ENCODE data around the gene STK24. TPM values are rescaled to one million over a fixed set of nuclear protein-coding genes. Genes with fewer than 3 reads are reported as not detected.
"Not testable (repeated sequence)": the region's sequence is repeated elsewhere in the genome, so short reads cannot be mapped to it uniquely, and the experiment has no call there.

STK24 gene
- total RNA-seq, 2 donors from 2014 or later: 175 to 207 TPM

GRCh38 chr13:98420554-98421175, 156.2 kb downstream of the STK24 start:
- Mint-ChIP-seq H3K27me3 (ENCODE audit: low read depth) (peaks cover 9% of the 10 kb centered on the region), H3K9me3 (peaks cover 3 to 4% of the 10 kb centered on the region in 2 donors), H3K27ac (no peak overlapping the region), H3K4me3 (no peak overlapping the region), H3K4me1 (ENCODE audit: low read depth) (no peaks in the 10 kb centered on the region), H3K36me3 (ENCODE audit: insufficient read depth in 2 of 2) (peaks cover 0 to 4% of the 10 kb centered on the region in 2 donors)
- no peak for ATAC-seq (replicated peaks in 1 of 2)
- no peak for DNase-seq

- Mint-ChIP-seq H3K4me3 (no peak overlapping the region), H3K27me3 (ENCODE audit: low read depth) (peaks cover 9% of the 10 kb centered on the region), H3K4me1 (ENCODE audit: low read depth) (no peaks in the 10 kb centered on the region), H3K27ac (no peak overlapping the region), H3K36me3 (ENCODE audit: insufficient read depth in 2 of 2) (peaks cover 0 to 4% of the 10 kb centered on the region in 2 donors), H3K9me3 (peaks cover 3 to 4% of the 10 kb centered on the region in 2 donors)
- DNase-seq: no peak
- no peak for ATAC-seq (replicated peaks in 1 of 2)
These were observed 156.9 kb downstream of the STK24 start for GRCh38 chr13:98419786-98420553.

GRCh38 chr13:98416408-98416807, 160.5 kb downstream of the STK24 start:
- Mint-ChIP-seq H3K4me3 (no peak overlapping the region), H3K9me3 (peaks cover 3 to 4% of the 10 kb centered on the region in 2 donors), H3K4me1 (ENCODE audit: low read depth) (peaks cover 10% of the 10 kb centered on the region), H3K27me3 (ENCODE audit: low read depth) (no peaks in the 10 kb centered on the region), H3K27ac (no peak overlapping the region), H3K36me3 (ENCODE audit: insufficient read depth in 2 of 2) (peaks cover 0 to 4% of the 10 kb centered on the region in 2 donors)
- DNase-seq (no peak), ATAC-seq (replicated peaks in 1 of 2) (no peak)

GRCh38 chr13:98415326-98416070, 161.4 kb downstream of the STK24 start:
- Mint-ChIP-seq H3K27me3 (ENCODE audit: low read depth) (no peaks in the 10 kb centered on the region), H3K36me3 (ENCODE audit: insufficient read depth in 2 of 2) (peaks cover 0 to 4% of the 10 kb centered on the region in 2 donors), H3K4me3 (no peak overlapping the region), H3K9me3 (peaks cover 3 to 4% of the 10 kb centered on the region in 2 donors), H3K4me1 (ENCODE audit: low read depth) (peaks cover 10% of the 10 kb centered on the region), H3K27ac (no peak overlapping the region)
- no peak for ATAC-seq (replicated peaks in 1 of 2)
- DNase-seq: no peak

GRCh38 chr13:98413796-98414195, 163.1 kb downstream of the STK24 start:
- Mint-ChIP-seq H3K9me3 (peaks cover 3 to 4% of the 10 kb centered on the region in 2 donors), H3K4me1 (ENCODE audit: low read depth) (peaks cover 10% of the 10 kb centered on the region), H3K27me3 (ENCODE audit: low read depth) (no peaks in the 10 kb centered on the region), H3K27ac (no peak overlapping the region), H3K4me3 (no peak overlapping the region), H3K36me3 (ENCODE audit: insufficient read depth in 2 of 2) (peaks cover 0 to 4% of the 10 kb centered on the region in 2 donors)
- ATAC-seq (replicated peaks in 1 of 2) (no peak), DNase-seq (no peak)

- H3K4me1 Mint-ChIP-seq (ENCODE audit: low read depth): peaks cover 10% of the 10 kb centered on the region
- H3K27me3 Mint-ChIP-seq (ENCODE audit: low read depth); DNase-seq; H3K9me3 Mint-ChIP-seq; ATAC-seq (replicated peaks in 1 of 2); H3K27ac Mint-ChIP-seq; H3K4me3 Mint-ChIP-seq; H3K36me3 Mint-ChIP-seq (ENCODE audit: insufficient read depth in 2 of 2): not testable (repeated sequence)
These were observed 163.6 kb downstream of the STK24 start for GRCh38 chr13:98413278-98413677.

GRCh38 chr13:98411617-98412265, 165.2 kb downstream of the STK24 start:
- ATAC-seq (replicated peaks in 1 of 2): no peak
- Mint-ChIP-seq H3K27ac (no peak overlapping the region), H3K36me3 (ENCODE audit: insufficient read depth in 2 of 2) (peaks cover 0 to under 1% of the 10 kb centered on the region in 2 donors), H3K4me1 (ENCODE audit: low read depth) (peaks cover 10% of the 10 kb centered on the region), H3K4me3 (peak overlapping the region; percentile 58 to 59), H3K27me3 (ENCODE audit: low read depth) (no peaks in the 10 kb centered on the region), H3K9me3 (peaks cover 0 to under 1% of the 10 kb centered on the region in 2 donors)
- DNase-seq: no peak

- no peak overlapping the region for H3K27ac Mint-ChIP-seq
- ATAC-seq (replicated peaks in 1 of 2) (no peak), DNase-seq (no peak)
- no peaks in the 10 kb centered on the region for H3K9me3 Mint-ChIP-seq
- H3K27me3 Mint-ChIP-seq (ENCODE audit: low read depth): no peaks in the 10 kb centered on the region
- H3K4me3 Mint-ChIP-seq: peak overlapping the region in 1 of 2 donors; percentile 18
- peaks cover 10% of the 10 kb centered on the region for H3K4me1 Mint-ChIP-seq (ENCODE audit: low read depth)
- no peaks in the 10 kb centered on the region for H3K36me3 Mint-ChIP-seq (ENCODE audit: insufficient read depth in 2 of 2)
These were observed 165.9 kb downstream of the STK24 start for GRCh38 chr13:98411013-98411412.

- Mint-ChIP-seq H3K27me3 (ENCODE audit: low read depth) (no peaks in the 10 kb centered on the region), H3K36me3 (ENCODE audit: insufficient read depth in 2 of 2) (no peaks in the 10 kb centered on the region), H3K4me3 (no peak overlapping the region), H3K4me1 (ENCODE audit: low read depth) (peaks cover 10% of the 10 kb centered on the region), H3K9me3 (no peaks in the 10 kb centered on the region), H3K27ac (no peak overlapping the region)
- ATAC-seq (replicated peaks in 1 of 2) (no peak), DNase-seq (no peak)
These were observed 166.3 kb downstream of the STK24 start for GRCh38 chr13:98410612-98411011.

GRCh38 chr13:98409281-98409680, 167.6 kb downstream of the STK24 start:
- Mint-ChIP-seq H3K36me3 (ENCODE audit: insufficient read depth in 2 of 2) (no peaks in the 10 kb centered on the region), H3K27ac (no peak overlapping the region), H3K4me3 (no peak overlapping the region), H3K27me3 (ENCODE audit: low read depth) (no peaks in the 10 kb centered on the region), H3K4me1 (ENCODE audit: low read depth) (peaks cover 10% of the 10 kb centered on the region), H3K9me3 (no peaks in the 10 kb centered on the region)
- ATAC-seq (replicated peaks in 1 of 2) (no peak), DNase-seq (no peak)

GRCh38 chr13:98407575-98407974, 169.3 kb downstream of the STK24 start:
- Mint-ChIP-seq H3K27ac (no peak overlapping the region), H3K9me3 (no peaks in the 10 kb centered on the region), H3K36me3 (ENCODE audit: insufficient read depth in 2 of 2) (no peaks in the 10 kb centered on the region), H3K27me3 (ENCODE audit: low read depth) (no peaks in the 10 kb centered on the region), H3K4me3 (no peak overlapping the region), H3K4me1 (ENCODE audit: low read depth) (peaks cover 10% of the 10 kb centered on the region)
- no peak for ATAC-seq (replicated peaks in 1 of 2)
- DNase-seq: no peak

GRCh38 chr13:98406971-98407370, 169.9 kb downstream of the STK24 start:
- ATAC-seq (replicated peaks in 1 of 2) (no peak), DNase-seq (no peak)
- Mint-ChIP-seq H3K27ac (no peak overlapping the region), H3K4me3 (no peak overlapping the region), H3K4me1 (ENCODE audit: low read depth) (peaks cover 5% of the 10 kb centered on the region), H3K36me3 (ENCODE audit: insufficient read depth in 2 of 2) (no peaks in the 10 kb centered on the region), H3K27me3 (ENCODE audit: low read depth) (no peaks in the 10 kb centered on the region), H3K9me3 (no peaks in the 10 kb centered on the region)

- Mint-ChIP-seq H3K36me3 (ENCODE audit: insufficient read depth in 2 of 2) (no peaks in the 10 kb centered on the region), H3K27ac (no peak overlapping the region), H3K4me1 (ENCODE audit: low read depth) (no peaks in the 10 kb centered on the region), H3K9me3 (no peaks in the 10 kb centered on the region), H3K27me3 (ENCODE audit: low read depth) (no peaks in the 10 kb centered on the region), H3K4me3 (no peak overlapping the region)
- ATAC-seq (replicated peaks in 1 of 2): no peak
- DNase-seq: no peak
These were observed 170.5 kb downstream of the STK24 start for GRCh38 chr13:98406427-98406826.
